HepG2 (cell line): ENCODE results near the gene CHCHD6. TPM values are rescaled to one million over a fixed set of nuclear protein-coding genes. Genes with fewer than 3 reads are reported as not detected.

Experiments used
- ATF7 ChIP-seq, 2 experiments: fragments of 450-650 bp in 1 of 2; sonication (generic) in 1 of 2; formaldehyde crosslinking in 1 of 2; IDR thresholded peaks; 2 replicates each; pipeline versions ENCODE4 v1.4.0 to v1.6.1; 2016 to 2020; ENCODE audit warnings: antibody characterized with exemption in 1 of 2, mild to moderate bottlenecking in 1 of 2, missing genetic modification reagents in 1 of 2
- BATF2 ChIP-seq: sonication (generic); formaldehyde crosslinking; IDR thresholded peaks from 2 replicates; pipeline ENCODE4 v1.8.0; 2022; ENCODE audit warnings: mild to moderate bottlenecking, missing genetic modification reagents, moderate library complexity
- BHLHE40 ChIP-seq: IDR thresholded peaks from 2 replicates; pipeline ENCODE4 v1.6.1; 2011; ENCODE audit warnings: low read length, improper control_type of control experiment
- HMG20B ChIP-seq: conservative IDR thresholded peaks from 2 replicates; pipeline ENCODE4 v1.6.1; 2016; ENCODE audit warnings: missing genetic modification reagents, missing compliant biosample characterization
- JUN ChIP-seq: sonication (generic); formaldehyde crosslinking; IDR thresholded peaks from 2 replicates; pipeline ENCODE4 v1.4.0; 2020; ENCODE audit warnings: mild to moderate bottlenecking, missing genetic modification reagents
- MAX ChIP-seq: IDR thresholded peaks from 2 replicates; pipeline ENCODE4 v1.6.1; 2012; ENCODE audit warnings: inconsistent platforms
- MEIS1 ChIP-seq: sonication (generic); formaldehyde crosslinking; IDR thresholded peaks from 2 replicates; pipeline ENCODE4 v1.9.0; 2021; ENCODE audit warnings: mild to moderate bottlenecking, missing genetic modification reagents, moderate library complexity, borderline replicate concordance
- NFATC3 ChIP-seq: sonication (generic); formaldehyde crosslinking; IDR thresholded peaks from 2 replicates; pipeline ENCODE4 v1.5.1; 2020; ENCODE audit warnings: mild to moderate bottlenecking, missing genetic modification reagents
- NFE2 ChIP-seq: sonication (generic); formaldehyde crosslinking; IDR thresholded peaks from 2 replicates; pipeline ENCODE4 v1.4.0; 2020; ENCODE audit warnings: missing genetic modification reagents
- NR1H2 ChIP-seq: sonication (generic); formaldehyde crosslinking; IDR thresholded peaks from 2 replicates; pipeline ENCODE4 v1.8.1; 2022; ENCODE audit warnings: low read depth, missing genetic modification reagents, borderline replicate concordance
- ONECUT2 ChIP-seq: sonication (generic); formaldehyde crosslinking; IDR thresholded peaks from 2 replicates; pipeline ENCODE4 v1.4.0; 2020; ENCODE audit warnings: missing genetic modification reagents
- SMARCC2 ChIP-seq: fragments of 450-650 bp; IDR thresholded peaks from 2 replicates; pipeline ENCODE4 v1.6.1; 2017; ENCODE audit warnings: antibody characterized with exemption, mild to moderate bottlenecking
- THAP7 ChIP-seq: sonication (generic); formaldehyde crosslinking; IDR thresholded peaks from 2 replicates; pipeline ENCODE4 v1.8.1; 2023; ENCODE audit warnings: mild to moderate bottlenecking, missing genetic modification reagents
- ZBTB10 ChIP-seq: sonication (generic); formaldehyde crosslinking; IDR thresholded peaks from 2 replicates; pipeline ENCODE4 v1.4.0; 2020; ENCODE audit warnings: missing genetic modification reagents, borderline replicate concordance
- ZBTB7B ChIP-seq: sonication (generic); formaldehyde crosslinking; IDR thresholded peaks from 2 replicates; pipeline ENCODE4 v1.4.0; 2020; ENCODE audit warnings: missing genetic modification reagents
- ZNF441 ChIP-seq: sonication (generic); formaldehyde crosslinking; IDR thresholded peaks from 2 replicates; pipeline ENCODE4 v1.7.0; 2021; ENCODE audit warnings: missing genetic modification reagents, borderline replicate concordance
- ZNF501 ChIP-seq: sonication (generic); formaldehyde crosslinking; IDR thresholded peaks from 2 replicates; pipeline ENCODE4 v1.5.1; 2020; ENCODE audit warnings: mild to moderate bottlenecking, moderate library complexity, missing genetic modification reagents
- ZNF607 ChIP-seq: sonication (generic); formaldehyde crosslinking; IDR thresholded peaks from 2 replicates; pipeline ENCODE4 v1.5.1; 2020; ENCODE audit warnings: missing genetic modification reagents, mild to moderate bottlenecking, borderline replicate concordance
- ZNF761 ChIP-seq: sonication (generic); formaldehyde crosslinking; conservative IDR thresholded peaks from 2 replicates; pipeline ENCODE4 v1.4.0; 2020; ENCODE audit warnings: mild to moderate bottlenecking, missing genetic modification reagents
- polyA plus RNA-seq, 8 experiments: library from polyadenylated mRNA; depleted of rRNA in 3 of 8; stranded (reverse) in 7 of 8; unstranded in 1 of 8; fragments of >200 nt; fragmentation: Illumina TruSeq in 4 of 8; extraction: Trizol in 4 of 8; gene quantifications; 2 replicates each; pipeline versions ENCODE4 v1.2.1 to v1.2.3, GENCODE V29; 2011 to 2016; ENCODE audit warnings: low read depth in 4 of 8, missing spikeins in 1 of 8, mixed read lengths in 1 of 8; ENCODE audit not compliant: insufficient read depth in 1 of 8
- total RNA-seq, 5 experiments: library from RNA; depleted of rRNA; stranded (reverse); fragments of >200 nt; fragmentation: Illumina TruSeq; extraction: Trizol; gene quantifications; 2 replicates each; pipeline ENCODE4 v1.2.3, GENCODE V29; 2016; ENCODE audit warnings: low read depth in 1 of 5
- TF ChIP-seq, protein P1 (sequence below): sonication (generic); formaldehyde crosslinking; IDR thresholded peaks from 2 replicates; pipeline ENCODE4 v1.4.0; 2020; ENCODE audit warnings: mild to moderate bottlenecking, missing genetic modification reagents

Gene CHCHD6
- total and polyA plus RNA-seq, 2 of the 13 experiments (the other 11 are each of a cell fraction or from before 2014, with no cell fraction given): 20.3 to 20.8 TPM

- TF ChIP-seq MAX (peak; percentile 85), NFE2 (no peak), ZBTB10 (CRISPR knock-in tag) (peak; percentile 78; the same call in 1 of the 2 replicates), THAP7 (no peak), SMARCC2 (no peak), BATF2 (CRISPR knock-in tag) (no peak), NR1H2 (CRISPR knock-in tag) (peak; percentile 86; the same call in 1 of the 2 replicates), NFATC3 (CRISPR knock-in tag) (no peak), ZBTB7B (CRISPR knock-in tag) (peak; percentile 95), ZNF761 (CRISPR knock-in tag) (peak; percentile 62; the same call in 1 of the 2 replicates), JUN (CRISPR knock-in tag) (no peak), BHLHE40 (no peak), ZNF607 (CRISPR knock-in tag) (peak; percentile 85), ATF7 (IDR thresholded peaks at IDR 0.05) (no peak), ATF7 (CRISPR knock-in tag; IDR thresholded peaks at IDR 0.05) (peak; percentile 50; the same call in 1 of the 2 replicates), MEIS1 (CRISPR knock-in tag) (peak; percentile 80), ONECUT2 (CRISPR knock-in tag) (0 out of 2 replicates have a peak, but pooled peaks have one; percentile 16), ZNF441 (CRISPR knock-in tag) (peak; percentile 51; the same call in 1 of the 2 replicates), HMG20B (CRISPR knock-in tag) (no peak), ZNF501 (CRISPR knock-in tag) (peak; percentile 76)
- TF ChIP-seq, protein P1, sequence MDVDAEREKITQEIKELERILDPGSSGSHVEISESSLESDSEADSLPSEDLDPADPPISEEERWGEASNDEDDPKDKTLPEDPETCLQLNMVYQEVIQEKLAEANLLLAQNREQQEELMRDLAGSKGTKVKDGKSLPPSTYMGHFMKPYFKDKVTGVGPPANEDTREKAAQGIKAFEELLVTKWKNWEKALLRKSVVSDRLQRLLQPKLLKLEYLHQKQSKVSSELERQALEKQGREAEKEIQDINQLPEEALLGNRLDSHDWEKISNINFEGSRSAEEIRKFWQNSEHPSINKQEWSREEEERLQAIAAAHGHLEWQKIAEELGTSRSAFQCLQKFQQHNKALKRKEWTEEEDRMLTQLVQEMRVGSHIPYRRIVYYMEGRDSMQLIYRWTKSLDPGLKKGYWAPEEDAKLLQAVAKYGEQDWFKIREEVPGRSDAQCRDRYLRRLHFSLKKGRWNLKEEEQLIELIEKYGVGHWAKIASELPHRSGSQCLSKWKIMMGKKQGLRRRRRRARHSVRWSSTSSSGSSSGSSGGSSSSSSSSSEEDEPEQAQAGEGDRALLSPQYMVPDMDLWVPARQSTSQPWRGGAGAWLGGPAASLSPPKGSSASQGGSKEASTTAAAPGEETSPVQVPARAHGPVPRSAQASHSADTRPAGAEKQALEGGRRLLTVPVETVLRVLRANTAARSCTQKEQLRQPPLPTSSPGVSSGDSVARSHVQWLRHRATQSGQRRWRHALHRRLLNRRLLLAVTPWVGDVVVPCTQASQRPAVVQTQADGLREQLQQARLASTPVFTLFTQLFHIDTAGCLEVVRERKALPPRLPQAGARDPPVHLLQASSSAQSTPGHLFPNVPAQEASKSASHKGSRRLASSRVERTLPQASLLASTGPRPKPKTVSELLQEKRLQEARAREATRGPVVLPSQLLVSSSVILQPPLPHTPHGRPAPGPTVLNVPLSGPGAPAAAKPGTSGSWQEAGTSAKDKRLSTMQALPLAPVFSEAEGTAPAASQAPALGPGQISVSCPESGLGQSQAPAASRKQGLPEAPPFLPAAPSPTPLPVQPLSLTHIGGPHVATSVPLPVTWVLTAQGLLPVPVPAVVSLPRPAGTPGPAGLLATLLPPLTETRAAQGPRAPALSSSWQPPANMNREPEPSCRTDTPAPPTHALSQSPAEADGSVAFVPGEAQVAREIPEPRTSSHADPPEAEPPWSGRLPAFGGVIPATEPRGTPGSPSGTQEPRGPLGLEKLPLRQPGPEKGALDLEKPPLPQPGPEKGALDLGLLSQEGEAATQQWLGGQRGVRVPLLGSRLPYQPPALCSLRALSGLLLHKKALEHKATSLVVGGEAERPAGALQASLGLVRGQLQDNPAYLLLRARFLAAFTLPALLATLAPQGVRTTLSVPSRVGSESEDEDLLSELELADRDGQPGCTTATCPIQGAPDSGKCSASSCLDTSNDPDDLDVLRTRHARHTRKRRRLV (CRISPR knock-in tag): 0 out of 2 replicates have a peak, but pooled peaks have one; percentile 31
Measured at GRCh38 chr3:126982471-126983175, 278.6 kb downstream of the CHCHD6 start, which contains the start of gene PLXNA1 (continued).
